Stimulated activated CD8-positive, alpha-beta memory T cell treated with anti-CD3 and anti-CD28 coated beads, Interleukin-12 subunit alpha, Interleukin-12 subunit beta, amount 100 ng/mL, for 4 hours (primary cell): ENCODE data around the gene MKRN1.
"Not testable (repeated sequence)": the region's sequence is repeated elsewhere in the genome, so short reads cannot be mapped to it uniquely, and the experiment has no call there.

Experiments used
- DNase-seq: peaks from one replicate; pipeline ENCODE4 v3.0.0-alpha.2; 2020; ENCODE audit warnings: low read depth

The MKRN1 gene

GRCh38 chr7:140484951-140485499 lies 5.7 kb upstream of the MKRN1 start:
- DNase-seq: no peak

- DNase-seq: no peak
These were observed 5.2 kb upstream of the MKRN1 start for GRCh38 chr7:140484479-140484878.

GRCh38 chr7:140479739-140480084 lies 407 bp upstream of the MKRN1 start:
- no peak for DNase-seq

- no peak for DNase-seq
These were observed 851 bp downstream of the MKRN1 start for GRCh38 chr7:140478246-140479061.

GRCh38 chr7:140476698-140477261 lies 2.5 kb downstream of the MKRN1 start:
- no peak for DNase-seq

- DNase-seq: no peak
These were observed 3.5 kb downstream of the MKRN1 start for GRCh38 chr7:140475747-140476333.

GRCh38 chr7:140463111-140463510 lies 16.2 kb downstream of the MKRN1 start:
- no peak for DNase-seq

GRCh38 chr7:140458916-140459315 lies 20.4 kb downstream of the MKRN1 start:
- no peak for DNase-seq

GRCh38 chr7:140458201-140458600 lies 21.1 kb downstream of the MKRN1 start:
- DNase-seq: no peak

GRCh38 chr7:140456551-140457051 lies 22.7 kb downstream of the MKRN1 start:
- no peak for DNase-seq

- no peak for DNase-seq
These were observed 23.6 kb downstream of the MKRN1 start for GRCh38 chr7:140455743-140456142.

- DNase-seq: no peak
These were observed 24.7 kb downstream of the MKRN1 start for GRCh38 chr7:140454657-140455015.

GRCh38 chr7:140453785-140454656 lies 25.3 kb downstream of the MKRN1 start:
- not testable (repeated sequence) for DNase-seq

GRCh38 chr7:140453273-140453672 lies 26.0 kb downstream of the MKRN1 start:
- DNase-seq: no peak

- DNase-seq: no peak
These were observed 27.6 kb downstream of the MKRN1 start for GRCh38 chr7:140451716-140452115.

- no peak for DNase-seq
These were observed 30.4 kb downstream of the MKRN1 start for GRCh38 chr7:140448781-140449480.

- no peak for DNase-seq
These were observed 31.5 kb downstream of the MKRN1 start for GRCh38 chr7:140447841-140448240.

GRCh38 chr7:140446467-140446866 lies 32.8 kb downstream of the MKRN1 start:
- no peak for DNase-seq

GRCh38 chr7:140441519-140441918 lies 37.8 kb downstream of the MKRN1 start:
- DNase-seq: no peak

- no peak for DNase-seq
These were observed 38.7 kb downstream of the MKRN1 start for GRCh38 chr7:140440593-140440992.

GRCh38 chr7:140439359-140439758 lies 39.9 kb downstream of the MKRN1 start:
- no peak for DNase-seq
